ENCODE measurements around the gene TELO2. TPM values are rescaled to one million over a fixed set of nuclear protein-coding genes. Genes with fewer than 3 reads are reported as not detected.

The TELO2 gene
- total RNA-seq, 1 experiment from 2014 or later, result 85.4 TPM

GRCh38 chr16:1550696-1551095 lies 57.5 kb downstream of the TELO2 start:
- CTCF ChIA-PET, result no interaction called here
- TF ChIP-seq, protein P1, sequence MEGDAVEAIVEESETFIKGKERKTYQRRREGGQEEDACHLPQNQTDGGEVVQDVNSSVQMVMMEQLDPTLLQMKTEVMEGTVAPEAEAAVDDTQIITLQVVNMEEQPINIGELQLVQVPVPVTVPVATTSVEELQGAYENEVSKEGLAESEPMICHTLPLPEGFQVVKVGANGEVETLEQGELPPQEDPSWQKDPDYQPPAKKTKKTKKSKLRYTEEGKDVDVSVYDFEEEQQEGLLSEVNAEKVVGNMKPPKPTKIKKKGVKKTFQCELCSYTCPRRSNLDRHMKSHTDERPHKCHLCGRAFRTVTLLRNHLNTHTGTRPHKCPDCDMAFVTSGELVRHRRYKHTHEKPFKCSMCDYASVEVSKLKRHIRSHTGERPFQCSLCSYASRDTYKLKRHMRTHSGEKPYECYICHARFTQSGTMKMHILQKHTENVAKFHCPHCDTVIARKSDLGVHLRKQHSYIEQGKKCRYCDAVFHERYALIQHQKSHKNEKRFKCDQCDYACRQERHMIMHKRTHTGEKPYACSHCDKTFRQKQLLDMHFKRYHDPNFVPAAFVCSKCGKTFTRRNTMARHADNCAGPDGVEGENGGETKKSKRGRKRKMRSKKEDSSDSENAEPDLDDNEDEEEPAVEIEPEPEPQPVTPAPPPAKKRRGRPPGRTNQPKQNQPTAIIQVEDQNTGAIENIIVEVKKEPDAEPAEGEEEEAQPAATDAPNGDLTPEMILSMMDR (IDR thresholded peaks at IDR 0.05; ENCODE audit: unreplicated experiment), result no peak
- intact Hi-C loops (cut with micrococcal nuclease; ENCODE audit: unreplicated experiment), result no loop called here
- Mint-ChIP-seq H3K27me3 (ENCODE audit: unreplicated experiment) (no peaks in the 10 kb centered on the region), H3K9me3 (ENCODE audit: low read depth, unreplicated experiment) (no peaks in the 10 kb centered on the region), H3K27ac (ENCODE audit: unreplicated experiment) (no peak overlapping the region), H3K4me3 (ENCODE audit: low read depth, unreplicated experiment) (no peak overlapping the region), H3K36me3 (ENCODE audit: insufficient read depth, unreplicated experiment) (no peaks in the 10 kb centered on the region), H3K4me1 (ENCODE audit: low read depth, unreplicated experiment) (no peaks in the 10 kb centered on the region)
- no TSS peak for BruUV-seq (replicated peaks)
- DNase-seq, result no peak

- CTCF ChIA-PET, result no interaction called here
- DNase-seq, result no peak
- BruUV-seq (replicated peaks), result no TSS peak
- intact Hi-C loops (cut with micrococcal nuclease; ENCODE audit: unreplicated experiment), result no loop called here
- Mint-ChIP-seq H3K27me3 (ENCODE audit: unreplicated experiment) (no peaks in the 10 kb centered on the region), H3K9me3 (ENCODE audit: low read depth, unreplicated experiment) (no peaks in the 10 kb centered on the region), H3K4me1 (ENCODE audit: low read depth, unreplicated experiment) (no peaks in the 10 kb centered on the region), H3K27ac (ENCODE audit: unreplicated experiment) (no peak overlapping the region), H3K4me3 (ENCODE audit: low read depth, unreplicated experiment) (no peak overlapping the region), H3K36me3 (ENCODE audit: insufficient read depth, unreplicated experiment) (no peaks in the 10 kb centered on the region)
- TF ChIP-seq, protein P1 (IDR thresholded peaks at IDR 0.05; ENCODE audit: unreplicated experiment), result no peak
Observed at GRCh38 chr16:1551166-1551565, 58.0 kb downstream of the TELO2 start.

GRCh38 chr16:1552129-1552528 lies 59.0 kb downstream of the TELO2 start:
- TF ChIP-seq, protein P1 (IDR thresholded peaks at IDR 0.05; ENCODE audit: unreplicated experiment), result no peak
- no peaks in the 10 kb centered on the region for H3K36me3 Mint-ChIP-seq (ENCODE audit: insufficient read depth, unreplicated experiment)
- CTCF ChIA-PET, result no interaction called here
- intact Hi-C loops (cut with micrococcal nuclease; ENCODE audit: unreplicated experiment), result no loop called here
- no TSS peak for BruUV-seq (replicated peaks)
- no peak overlapping the region for H3K27ac Mint-ChIP-seq (ENCODE audit: unreplicated experiment)
- no peak overlapping the region for H3K4me3 Mint-ChIP-seq (ENCODE audit: low read depth, unreplicated experiment)
- H3K4me1 Mint-ChIP-seq (ENCODE audit: low read depth, unreplicated experiment), result no peaks in the 10 kb centered on the region
- H3K27me3 Mint-ChIP-seq (ENCODE audit: unreplicated experiment), result no peaks in the 10 kb centered on the region
- H3K9me3 Mint-ChIP-seq (ENCODE audit: low read depth, unreplicated experiment), result no peaks in the 10 kb centered on the region
- DNase-seq, result no peak

GRCh38 chr16:1553946-1554825 lies 61.0 kb downstream of the TELO2 start:
- Mint-ChIP-seq H3K27ac (ENCODE audit: unreplicated experiment) (no peak overlapping the region), H3K4me3 (ENCODE audit: low read depth, unreplicated experiment) (no peak overlapping the region), H3K9me3 (ENCODE audit: low read depth, unreplicated experiment) (no peaks in the 10 kb centered on the region), H3K27me3 (ENCODE audit: unreplicated experiment) (no peaks in the 10 kb centered on the region), H3K4me1 (ENCODE audit: low read depth, unreplicated experiment) (no peaks in the 10 kb centered on the region), H3K36me3 (ENCODE audit: insufficient read depth, unreplicated experiment) (no peaks in the 10 kb centered on the region)
- TF ChIP-seq, protein P1 (IDR thresholded peaks at IDR 0.05; ENCODE audit: unreplicated experiment), result no peak
- intact Hi-C loops (cut with micrococcal nuclease; ENCODE audit: unreplicated experiment), result no loop called here
- CTCF ChIA-PET, result no interaction called here
- no peak for DNase-seq
- BruUV-seq (replicated peaks), result no TSS peak
